Measurements from ENCODE around the gene RAD51B. TPM values are rescaled to one million over a fixed set of nuclear protein-coding genes. Genes with fewer than 3 reads are reported as not detected.

RAD51B gene
- total RNA-seq, 3 donors from 2014 or later = 10.6 to 77.6 (median 33.8) TPM

DNA sequence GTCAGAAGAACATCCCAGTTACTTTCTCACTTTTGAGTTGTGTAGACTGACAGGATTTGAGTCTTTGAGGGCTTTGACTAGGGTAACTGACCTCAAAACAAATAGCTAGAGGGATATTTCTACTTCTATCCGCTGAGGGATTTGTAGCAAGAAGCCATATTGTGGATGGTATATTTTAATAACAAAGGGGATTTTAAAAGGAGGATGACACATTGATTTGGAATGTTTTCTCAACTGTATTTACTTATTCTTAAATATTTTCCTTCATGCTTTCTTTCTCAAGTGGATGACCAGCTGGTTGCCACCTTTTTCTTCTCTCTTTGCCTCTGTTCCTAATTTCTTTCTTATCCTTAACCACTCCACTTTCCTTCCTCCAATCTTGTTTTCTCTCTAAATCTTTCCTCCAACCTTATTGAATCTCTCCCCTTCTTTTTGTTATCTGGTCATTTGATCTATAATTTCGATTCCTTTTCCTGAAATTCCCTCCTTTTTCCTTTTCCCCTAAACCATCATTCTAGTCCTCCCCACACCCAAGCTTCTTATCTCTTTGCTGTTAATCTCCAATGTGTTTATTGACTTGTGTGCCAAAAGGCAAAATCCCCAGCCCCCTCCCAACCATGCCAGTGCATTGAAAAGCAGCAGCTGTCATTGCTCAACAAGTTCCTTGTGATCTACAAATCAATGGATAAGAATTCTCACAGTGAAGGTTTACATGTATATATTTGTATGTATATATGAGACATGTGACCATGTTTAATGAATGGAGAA is 411.6 kb downstream of the RAD51B start:
- H3K36me3 ChIP-seq = no peaks in the 10 kb centered on the region
- H3K27ac ChIP-seq = peak overlapping the region; percentile 20 to 76
- no peak for DNase-seq (ENCODE audit: low spot score in 2 of 2)
- peaks cover 0 to 19% of the 10 kb centered on the region in 2 donors for H3K4me1 ChIP-seq
- no peak overlapping the region for H3K4me3 ChIP-seq
- H3K9me3 ChIP-seq = no peaks in the 10 kb centered on the region
- no peaks in the 10 kb centered on the region for H3K27me3 ChIP-seq
- intact Hi-C loops (cut with DNase I; ENCODE audit: low total_unique reads) = no loop called here
- TF ChIP-seq POLR2AphosphoS5 (IDR thresholded peaks at IDR 0.05) (no peak), CTCF (IDR thresholded peaks at IDR 0.05) (no peak), POLR2A (IDR thresholded peaks at IDR 0.05) (no peak)

GRCh38 chr14:68231898-68232297 is 412.3 kb downstream of the RAD51B start:
- intact Hi-C loops (cut with DNase I; ENCODE audit: low total_unique reads) = no loop called here
- H3K9me3 ChIP-seq = no peaks in the 10 kb centered on the region
- H3K4me3 ChIP-seq = no peak overlapping the region
- no peak for DNase-seq (ENCODE audit: low spot score in 2 of 2)
- peaks cover 0 to 19% of the 10 kb centered on the region in 2 donors for H3K4me1 ChIP-seq
- H3K27me3 ChIP-seq = no peaks in the 10 kb centered on the region
- no peaks in the 10 kb centered on the region for H3K36me3 ChIP-seq
- H3K27ac ChIP-seq = peak overlapping the region; percentile 72 to 76
- no peak for TF ChIP-seq CTCF (IDR thresholded peaks at IDR 0.05)
- no peak for TF ChIP-seq POLR2A (IDR thresholded peaks at IDR 0.05)
- no peak for TF ChIP-seq POLR2AphosphoS5 (IDR thresholded peaks at IDR 0.05)

DNA sequence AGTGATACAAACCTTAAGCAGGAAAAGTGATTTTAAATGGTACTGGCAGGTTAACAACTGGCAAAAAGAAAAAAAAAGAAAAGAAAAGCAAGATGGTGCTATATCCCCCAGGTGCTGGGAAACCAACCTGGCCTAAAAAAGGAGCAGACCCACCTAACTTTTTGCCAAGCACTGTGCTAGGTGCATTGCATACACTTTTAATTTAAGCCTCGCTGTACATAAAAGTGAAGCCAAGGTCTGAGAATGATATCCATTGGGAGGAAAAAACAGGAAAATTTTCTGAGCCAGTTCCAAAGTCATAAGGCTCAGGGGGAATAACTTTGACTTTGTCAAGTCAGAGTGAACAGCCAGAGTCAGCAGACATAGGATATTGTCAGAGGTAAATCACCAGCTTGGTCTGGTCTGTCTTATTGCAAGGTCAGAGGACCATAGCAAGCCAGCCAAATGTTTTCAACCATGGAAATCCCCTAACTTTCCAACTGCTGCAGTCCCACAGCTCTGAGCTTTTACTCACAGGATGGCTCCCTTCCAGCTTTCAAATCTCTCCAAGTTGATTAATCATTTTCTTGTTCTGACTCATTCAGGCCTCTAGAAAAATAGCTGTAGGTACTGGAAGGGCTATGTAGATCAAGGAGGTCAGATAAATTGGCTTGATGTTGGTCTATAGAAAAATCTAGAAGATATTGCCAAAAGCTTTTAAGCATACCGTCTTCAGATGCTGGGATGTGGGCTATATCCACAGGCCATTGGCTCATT is 412.9 kb downstream of the RAD51B start:
- intact Hi-C loops (cut with DNase I; ENCODE audit: low total_unique reads) = no loop called here
- no peaks in the 10 kb centered on the region for H3K27me3 ChIP-seq
- TF ChIP-seq POLR2AphosphoS5 (IDR thresholded peaks at IDR 0.05) (peak in 1 of 3 donors; percentile 53), CTCF (IDR thresholded peaks at IDR 0.05) (no peak)
- no peaks in the 10 kb centered on the region for H3K9me3 ChIP-seq
- DNase-seq (ENCODE audit: low spot score in 2 of 2) = no peak
- H3K4me1 ChIP-seq = peaks cover 0 to 19% of the 10 kb centered on the region in 2 donors
- peak overlapping the region; percentile 72 to 76 for H3K27ac ChIP-seq
- no peaks in the 10 kb centered on the region for H3K36me3 ChIP-seq
- no peak overlapping the region for H3K4me3 ChIP-seq

- Histone ChIP-seq H3K4me1 (peaks cover 0 to 19% of the 10 kb centered on the region in 2 donors), H3K36me3 (no peaks in the 10 kb centered on the region), H3K9me3 (no peaks in the 10 kb centered on the region), H3K27me3 (no peaks in the 10 kb centered on the region), H3K27ac (peak overlapping the region; percentile 72 to 76), H3K4me3 (no peak overlapping the region)
- intact Hi-C loops (cut with DNase I; ENCODE audit: low total_unique reads) = no loop called here
- no peak for DNase-seq (ENCODE audit: low spot score in 2 of 2)
- TF ChIP-seq CTCF (IDR thresholded peaks at IDR 0.05) = no peak
- no peak for TF ChIP-seq POLR2A (IDR thresholded peaks at IDR 0.05)
- TF ChIP-seq POLR2AphosphoS5 (IDR thresholded peaks at IDR 0.05) = no peak
These were observed 413.7 kb downstream of the RAD51B start for GRCh38 chr14:68233101-68233784.
